ENCODE data around the gene PHLDA3. TPM values are rescaled to one million over a fixed set of nuclear protein-coding genes. Genes with fewer than 3 reads are reported as not detected.

The PHLDA3 gene
- total and polyA plus RNA-seq, 4 donors = 12.8 to 73.2 (median 38.9) TPM

- TF ChIP-seq, protein P1, sequence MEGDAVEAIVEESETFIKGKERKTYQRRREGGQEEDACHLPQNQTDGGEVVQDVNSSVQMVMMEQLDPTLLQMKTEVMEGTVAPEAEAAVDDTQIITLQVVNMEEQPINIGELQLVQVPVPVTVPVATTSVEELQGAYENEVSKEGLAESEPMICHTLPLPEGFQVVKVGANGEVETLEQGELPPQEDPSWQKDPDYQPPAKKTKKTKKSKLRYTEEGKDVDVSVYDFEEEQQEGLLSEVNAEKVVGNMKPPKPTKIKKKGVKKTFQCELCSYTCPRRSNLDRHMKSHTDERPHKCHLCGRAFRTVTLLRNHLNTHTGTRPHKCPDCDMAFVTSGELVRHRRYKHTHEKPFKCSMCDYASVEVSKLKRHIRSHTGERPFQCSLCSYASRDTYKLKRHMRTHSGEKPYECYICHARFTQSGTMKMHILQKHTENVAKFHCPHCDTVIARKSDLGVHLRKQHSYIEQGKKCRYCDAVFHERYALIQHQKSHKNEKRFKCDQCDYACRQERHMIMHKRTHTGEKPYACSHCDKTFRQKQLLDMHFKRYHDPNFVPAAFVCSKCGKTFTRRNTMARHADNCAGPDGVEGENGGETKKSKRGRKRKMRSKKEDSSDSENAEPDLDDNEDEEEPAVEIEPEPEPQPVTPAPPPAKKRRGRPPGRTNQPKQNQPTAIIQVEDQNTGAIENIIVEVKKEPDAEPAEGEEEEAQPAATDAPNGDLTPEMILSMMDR (IDR thresholded peaks at IDR 0.05; ENCODE audit: control extremely low read depth, extremely low read depth) = no peak
- Histone ChIP-seq H3K4me1 (ENCODE audit: control insufficient read depth in 5 of 5, insufficient read depth in 5 of 5, low read length in 5 of 5) (peaks cover 17 to 86% (median 44%) of the 10 kb centered on the region in 5 donors), H3K4me3 (no peak overlapping the region), H3K9ac (ENCODE audit: insufficient read depth in 1 of 2, low read length in 2 of 2) (no peak overlapping the region), H3K27me3 (ENCODE audit: control insufficient read depth in 3 of 3, insufficient read depth in 3 of 3, low read length in 2 of 3) (no peaks in the 10 kb centered on the region), H3K36me3 (ENCODE audit: control insufficient read depth in 4 of 4, insufficient read depth in 4 of 4, low read length in 4 of 4) (peaks cover 0 to 55% (median 53%) of the 10 kb centered on the region in 4 donors), H3K27ac (ENCODE audit: low read depth in 1 of 2, low read length in 1 of 2) (peak overlapping the region in 1 of 2 donors; percentile 40), H3K9me3 (ENCODE audit: control insufficient read depth in 4 of 4, insufficient read depth in 3 of 4, low read length in 3 of 4) (peaks cover 0 to 1% (median 0%) of the 10 kb centered on the region in 4 donors)
- ATAC-seq (ENCODE audit: insufficient read depth, low FRiP score) (no peak), DNase-seq (no peak)
- 15 to 36% methylated on average over 3 of the region's 3 CpGs for WGBS, 2 donors
Observed at GRCh38 chr1:201490708-201491131, 21.7 kb upstream of the PHLDA3 start.

- 73 to 76% methylated on average over 6 of the region's 6 CpGs for WGBS, 2 donors
- ATAC-seq (ENCODE audit: insufficient read depth, low FRiP score) = no peak
- peaks cover 0 to 56% (median 54%) of the 10 kb centered on the region in 4 donors for H3K36me3 ChIP-seq (ENCODE audit: control insufficient read depth in 4 of 4, insufficient read depth in 4 of 4, low read length in 4 of 4)
- peaks cover 0 to 1% (median 0%) of the 10 kb centered on the region in 4 donors for H3K9me3 ChIP-seq (ENCODE audit: control insufficient read depth in 4 of 4, insufficient read depth in 3 of 4, low read length in 3 of 4)
- H3K9ac ChIP-seq (ENCODE audit: insufficient read depth in 1 of 2, low read length in 2 of 2) = no peak overlapping the region
- peak overlapping the region in 1 of 2 donors; percentile 81 for H3K27ac ChIP-seq (ENCODE audit: low read depth in 1 of 2, low read length in 1 of 2)
- H3K27me3 ChIP-seq (ENCODE audit: control insufficient read depth in 3 of 3, insufficient read depth in 3 of 3, low read length in 2 of 3) = no peaks in the 10 kb centered on the region
- TF ChIP-seq, protein P1 (IDR thresholded peaks at IDR 0.05; ENCODE audit: control extremely low read depth, extremely low read depth) = no peak
- H3K4me3 ChIP-seq = no peak overlapping the region
- DNase-seq = no peak
- H3K4me1 ChIP-seq (ENCODE audit: control insufficient read depth in 5 of 5, insufficient read depth in 5 of 5, low read length in 5 of 5) = peaks cover 14 to 76% (median 44%) of the 10 kb centered on the region in 5 donors
Observed at GRCh38 chr1:201489643-201490261, 20.8 kb upstream of the PHLDA3 start.

DNA sequence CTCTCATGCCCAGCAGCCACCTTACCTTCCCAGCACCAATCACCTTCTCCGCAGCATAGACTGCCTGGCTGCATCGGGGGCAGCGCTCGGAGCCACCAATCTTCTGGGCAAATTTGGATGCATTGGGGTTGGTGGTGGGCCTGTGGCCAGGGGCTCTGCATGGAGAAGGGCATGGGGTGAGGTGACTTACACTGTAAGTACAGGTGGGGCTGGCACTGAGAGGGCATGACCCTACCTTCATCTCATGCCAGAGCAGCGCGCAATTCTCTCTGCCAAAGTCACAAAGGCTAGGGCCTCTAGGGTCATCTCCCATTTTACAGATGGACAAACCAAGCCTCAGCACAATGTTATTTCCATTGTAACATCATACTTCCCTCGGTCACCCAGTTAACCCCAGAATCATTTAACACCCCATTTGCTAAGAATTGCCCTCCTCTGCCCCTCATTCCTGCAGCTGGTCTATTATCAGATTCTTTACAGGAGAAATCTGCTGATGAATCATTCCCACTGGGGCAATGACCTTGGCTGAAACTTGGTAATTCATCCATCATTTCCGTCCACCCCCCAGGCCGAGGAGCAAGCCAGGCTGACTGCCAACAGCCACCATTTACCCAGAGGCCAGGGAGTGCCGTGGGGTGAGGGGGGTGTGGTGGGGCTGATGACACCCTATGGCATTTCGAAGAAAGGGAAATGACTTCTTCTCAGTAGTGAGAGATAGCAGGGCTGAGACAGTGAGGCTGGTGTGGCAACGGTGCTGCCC lies 20.0 kb upstream of the PHLDA3 start:
- H3K4me1 ChIP-seq (ENCODE audit: control insufficient read depth in 5 of 5, insufficient read depth in 5 of 5, low read length in 5 of 5) = peaks cover 7 to 68% (median 38%) of the 10 kb centered on the region in 5 donors
- no peaks in the 10 kb centered on the region for H3K27me3 ChIP-seq (ENCODE audit: control insufficient read depth in 3 of 3, insufficient read depth in 3 of 3, low read length in 2 of 3)
- H3K9me3 ChIP-seq (ENCODE audit: control insufficient read depth in 4 of 4, insufficient read depth in 3 of 4, low read length in 3 of 4) = peaks cover 0 to 1% (median 0%) of the 10 kb centered on the region in 4 donors
- TF ChIP-seq, protein P1 (IDR thresholded peaks at IDR 0.05; ENCODE audit: control extremely low read depth, extremely low read depth) = no peak
- ATAC-seq (ENCODE audit: insufficient read depth, low FRiP score) (peak; percentile 56), DNase-seq (peak; percentile 66 to 73 (median 67))
- no peak overlapping the region for H3K9ac ChIP-seq (ENCODE audit: insufficient read depth in 1 of 2, low read length in 2 of 2)
- H3K36me3 ChIP-seq (ENCODE audit: control insufficient read depth in 4 of 4, insufficient read depth in 4 of 4, low read length in 4 of 4) = peaks cover 0 to 59% (median 57%) of the 10 kb centered on the region in 4 donors
- peak overlapping the region in 1 of 2 donors; percentile 81 for H3K27ac ChIP-seq (ENCODE audit: low read depth in 1 of 2, low read length in 1 of 2)
- H3K4me3 ChIP-seq = no peak overlapping the region
- WGBS, 2 donors = 69% methylated on average over 12 of the region's 12 CpGs
